Smooth muscle cell (in vitro differentiated cells): ENCODE results near the gene CDC14B. TPM values are rescaled to one million over a fixed set of nuclear protein-coding genes. Genes with fewer than 3 reads are reported as not detected.

Experiments
- DNase-seq: peaks from one replicate; lab custom pipeline; 2025; ENCODE audit not compliant: unreplicated experiment; lab: John Stamatoyannopoulos, UW
- H2AFZ ChIP-seq: fragments of 200-600 bp; sonication (generic); 2 replicates; pipeline ENCODE4 v1.6.0; 2016; ENCODE audit warnings: antibody characterized with exemption, low read depth, mild to moderate bottlenecking
- H3F3A ChIP-seq: fragments of 200-600 bp; sonication (generic); 2 replicates; pipeline ENCODE4 v1.6.0; 2017; ENCODE audit warnings: antibody characterized with exemption, low read depth
- H3K27ac ChIP-seq: fragments of 200-600 bp; sonication (generic); 2 replicates; pipeline ENCODE4 v1.5.1; 2016; ENCODE audit warnings: low read depth, mild to moderate bottlenecking
- H3K27me3 ChIP-seq: fragments of 200-600 bp; sonication (generic); 2 replicates; pipeline ENCODE4 v1.6.1; 2016; ENCODE audit warnings: low read depth, mild to moderate bottlenecking
- H3K36me3 ChIP-seq: fragments of 200-600 bp; sonication (generic); 2 replicates; pipeline ENCODE4 v1.5.1; 2016; ENCODE audit warnings: low read depth
- H3K4me1 ChIP-seq: fragments of 200-600 bp; sonication (generic); 2 replicates; pipeline ENCODE4 v1.5.1; 2016; ENCODE audit warnings: low read depth
- H3K4me2 ChIP-seq: fragments of 200-600 bp; sonication (generic); 2 replicates; pipeline ENCODE4 v1.6.0; 2016; ENCODE audit warnings: mild to moderate bottlenecking
- H3K4me3 ChIP-seq: fragments of 200-600 bp; sonication (generic); 2 replicates; pipeline ENCODE4 v1.5.1; 2016; ENCODE audit warnings: mild to moderate bottlenecking
- H3K79me2 ChIP-seq: fragments of 200-600 bp; sonication (generic); 2 replicates; pipeline ENCODE4 v1.6.0; 2016; ENCODE audit warnings: low read depth, mild to moderate bottlenecking
- H3K9ac ChIP-seq: fragments of 200-600 bp; sonication (generic); 2 replicates; pipeline ENCODE4 v1.6.0; 2016; ENCODE audit warnings: low read depth
- H3K9me3 ChIP-seq: fragments of 200-600 bp; sonication (generic); replicated peaks from 2 replicates; pipeline ENCODE4 v1.5.1; 2016; ENCODE audit warnings: low read depth
- H4K20me1 ChIP-seq: fragments of 200-600 bp; sonication (generic); 2 replicates; pipeline ENCODE4 v1.6.0; 2016; ENCODE audit warnings: low read depth
- WGBS: methylation state at CpG from one replicate; pipeline ENCODE4 v1.1.7; 2016; ENCODE audit warnings: low lambda C conversion rate; 5-methylcytosine and 5-hydroxymethylcytosine counted together
- polyA plus RNA-seq: library from polyadenylated mRNA; unstranded; fragments of >200 nt; fragmentation: Nextera tagmentation; extraction: Ambion mirVana; gene quantifications from 2 replicates; pipeline ENCODE4 v1.2.1, GENCODE V29; 2016
- total RNA-seq: library from RNA; depleted of rRNA; stranded (reverse); fragments of >200 nt; gene quantifications from 2 replicates; pipeline ENCODE4 v1.2.3, GENCODE V29; 2014
- TF ChIP-seq, protein P1 (sequence below): fragments of 200-600 bp; sonication (generic); IDR thresholded peaks from 2 replicates; pipeline ENCODE4 v1.5.1; 2017; ENCODE audit warnings: borderline replicate concordance, mild to moderate bottlenecking, antibody characterized with exemption; ENCODE audit not compliant: insufficient read depth, poor library complexity, severe bottlenecking

CDC14B gene
- total and polyA plus RNA-seq, 2 experiments from 2014 or later: 5.7 to 16.0 TPM

DNA sequence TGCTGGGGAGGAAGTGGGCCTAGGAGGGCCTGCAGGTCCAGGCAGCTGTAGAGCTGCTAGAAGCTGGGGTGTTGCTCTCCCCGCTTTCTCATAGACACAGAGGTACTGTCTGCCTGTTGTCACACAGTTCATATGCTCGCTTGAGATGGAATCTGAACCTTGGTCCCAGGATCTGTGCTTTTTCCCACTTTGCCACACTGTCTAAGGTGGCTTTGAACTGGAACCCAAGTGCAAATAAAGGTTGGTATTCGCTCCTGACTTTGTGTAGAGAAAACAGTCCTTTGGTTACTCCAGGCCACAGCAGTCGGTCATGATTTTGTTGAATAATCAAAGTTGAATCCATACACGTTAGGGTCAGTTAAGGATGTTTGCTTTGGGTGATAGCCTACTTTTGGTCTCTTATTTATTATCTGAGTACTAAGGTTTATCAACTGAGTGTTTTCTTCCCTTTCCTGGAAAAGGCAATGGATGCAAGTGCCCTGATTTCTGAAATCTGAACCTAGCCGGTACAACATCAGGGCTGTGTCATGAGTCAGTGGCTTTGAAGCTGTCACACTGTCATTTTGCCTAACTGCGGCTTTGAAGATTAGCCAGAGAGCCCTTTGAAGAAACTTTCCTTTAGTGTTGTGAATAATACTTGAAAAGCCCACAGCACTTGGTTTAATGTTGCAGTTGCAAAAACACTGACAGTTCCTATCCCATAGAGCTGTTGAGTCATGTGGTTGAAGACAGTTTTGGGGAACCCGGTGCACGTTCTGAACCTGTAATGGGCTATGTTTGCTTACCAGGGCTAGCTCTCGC, 128.4 kb downstream of the CDC14B start:
- Histone ChIP-seq H4K20me1 (no peaks in the 10 kb centered on the region), H3K9me3 (no peaks in the 10 kb centered on the region), H3K9ac (no peak overlapping the region), H3K27ac (peak overlapping the region; percentile 36), H3K36me3 (no peaks in the 10 kb centered on the region), H2AFZ (no peak overlapping the region), H3K4me2 (peak overlapping the region; percentile 36), H3K27me3 (no peaks in the 10 kb centered on the region), H3K79me2 (no peaks in the 10 kb centered on the region), H3K4me3 (no peak overlapping the region), H3F3A (peaks cover 14% of the 10 kb centered on the region), H3K4me1 (no peaks in the 10 kb centered on the region)
- 43% methylated on average over 10 of the region's 10 CpGs for WGBS
- DNase-seq: no peak
- TF ChIP-seq, protein P1, sequence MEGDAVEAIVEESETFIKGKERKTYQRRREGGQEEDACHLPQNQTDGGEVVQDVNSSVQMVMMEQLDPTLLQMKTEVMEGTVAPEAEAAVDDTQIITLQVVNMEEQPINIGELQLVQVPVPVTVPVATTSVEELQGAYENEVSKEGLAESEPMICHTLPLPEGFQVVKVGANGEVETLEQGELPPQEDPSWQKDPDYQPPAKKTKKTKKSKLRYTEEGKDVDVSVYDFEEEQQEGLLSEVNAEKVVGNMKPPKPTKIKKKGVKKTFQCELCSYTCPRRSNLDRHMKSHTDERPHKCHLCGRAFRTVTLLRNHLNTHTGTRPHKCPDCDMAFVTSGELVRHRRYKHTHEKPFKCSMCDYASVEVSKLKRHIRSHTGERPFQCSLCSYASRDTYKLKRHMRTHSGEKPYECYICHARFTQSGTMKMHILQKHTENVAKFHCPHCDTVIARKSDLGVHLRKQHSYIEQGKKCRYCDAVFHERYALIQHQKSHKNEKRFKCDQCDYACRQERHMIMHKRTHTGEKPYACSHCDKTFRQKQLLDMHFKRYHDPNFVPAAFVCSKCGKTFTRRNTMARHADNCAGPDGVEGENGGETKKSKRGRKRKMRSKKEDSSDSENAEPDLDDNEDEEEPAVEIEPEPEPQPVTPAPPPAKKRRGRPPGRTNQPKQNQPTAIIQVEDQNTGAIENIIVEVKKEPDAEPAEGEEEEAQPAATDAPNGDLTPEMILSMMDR: no peak

DNA sequence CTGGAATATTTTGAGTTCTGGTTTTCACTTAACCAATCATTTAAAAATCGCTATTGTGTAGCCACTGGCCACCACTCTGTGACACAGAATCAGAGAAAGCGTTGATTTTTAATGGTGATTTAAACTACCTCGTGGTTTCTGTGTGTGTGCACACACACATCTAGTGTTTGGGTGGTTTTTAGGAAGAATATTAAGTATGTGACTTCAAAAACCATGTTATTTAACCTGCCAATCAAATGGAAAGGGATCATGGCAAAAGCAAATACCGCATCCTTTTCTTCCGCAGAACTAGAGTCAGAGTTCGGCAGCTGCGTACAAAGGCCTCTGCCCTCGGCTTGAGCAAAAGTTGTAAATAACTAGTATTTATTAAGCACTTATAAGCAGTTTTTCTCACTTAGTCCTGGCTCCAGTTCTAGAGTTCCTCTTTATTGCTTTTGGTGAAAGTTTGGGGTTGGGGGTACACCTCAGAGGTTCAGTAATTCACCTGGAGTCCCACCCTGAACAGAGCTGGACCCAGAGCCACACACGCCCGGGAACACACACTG, 129.0 kb downstream of the CDC14B start:
- WGBS: 94% methylated on average over 10 of the region's 10 CpGs
- H3K27me3 ChIP-seq: no peaks in the 10 kb centered on the region
- H3K9ac ChIP-seq: no peak overlapping the region
- H2AFZ ChIP-seq: no peak overlapping the region
- no peaks in the 10 kb centered on the region for H4K20me1 ChIP-seq
- H3K9me3 ChIP-seq: no peaks in the 10 kb centered on the region
- peak overlapping the region; percentile 36 for H3K27ac ChIP-seq
- peaks cover 17% of the 10 kb centered on the region for H3F3A ChIP-seq
- H3K4me3 ChIP-seq: no peak overlapping the region
- DNase-seq: no peak
- TF ChIP-seq, protein P1: no peak
- no peaks in the 10 kb centered on the region for H3K79me2 ChIP-seq
- H3K36me3 ChIP-seq: no peaks in the 10 kb centered on the region
- no peaks in the 10 kb centered on the region for H3K4me1 ChIP-seq
- no peak overlapping the region for H3K4me2 ChIP-seq

DNA sequence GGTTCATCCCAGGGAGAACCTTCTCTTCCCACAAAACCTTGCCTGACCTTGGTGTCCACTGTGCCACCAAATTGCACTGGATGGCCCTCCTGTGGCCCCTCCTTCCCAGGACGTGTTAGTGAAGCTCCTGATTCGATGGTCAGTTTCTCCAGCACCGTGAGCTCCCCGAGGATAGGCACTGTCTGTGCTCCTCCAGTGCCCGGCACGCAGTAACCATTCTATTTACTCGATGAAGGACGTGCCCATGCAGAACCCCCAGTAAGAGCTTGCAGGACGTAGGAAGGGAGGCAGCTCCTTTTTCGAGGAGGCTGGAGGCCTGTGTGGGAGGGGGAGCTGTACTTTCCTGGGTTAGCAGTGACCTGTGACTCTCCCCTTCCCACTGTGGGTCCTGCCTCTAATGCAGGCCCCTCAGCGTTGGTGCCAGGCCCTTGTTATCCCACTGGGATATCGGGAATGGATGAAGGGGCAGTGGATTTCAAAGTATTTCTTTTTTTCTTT, 130.1 kb downstream of the CDC14B start:
- no peak overlapping the region for H3K4me2 ChIP-seq
- no peaks in the 10 kb centered on the region for H3K4me1 ChIP-seq
- H3K9ac ChIP-seq: no peak overlapping the region
- peaks cover 21% of the 10 kb centered on the region for H3F3A ChIP-seq
- no peaks in the 10 kb centered on the region for H4K20me1 ChIP-seq
- no peak overlapping the region for H2AFZ ChIP-seq
- H3K27me3 ChIP-seq: no peaks in the 10 kb centered on the region
- H3K4me3 ChIP-seq: no peak overlapping the region
- no peak overlapping the region for H3K27ac ChIP-seq
- 99% methylated on average over 12 of the region's 12 CpGs for WGBS
- TF ChIP-seq, protein P1: no peak
- H3K36me3 ChIP-seq: no peaks in the 10 kb centered on the region
- no peaks in the 10 kb centered on the region for H3K9me3 ChIP-seq
- DNase-seq: no peak
- H3K79me2 ChIP-seq: no peaks in the 10 kb centered on the region
